Tibial nerve (tissue), 4 donors: Measurements from ENCODE around the gene CRKL. TPM values are rescaled to one million over a fixed set of nuclear protein-coding genes. Genes with fewer than 3 reads are reported as not detected.

ENCODE experiments used
- DNase-seq, 2 donors: peaks; one replicate each; pipeline ENCODE4 v3.0.0-alpha.2; 2019; ENCODE audit warnings: low spot score in 2 of 2
- H3K27ac ChIP-seq, 4 donors: fragments of 200-600 bp; sonication (generic) in 3 of 4; one replicate each; pipeline ENCODE4 v1.5.1; 2017 to 2019; ENCODE audit warnings: mild to moderate bottlenecking in 1 of 4
- H3K27me3 ChIP-seq, 2 donors: fragments of 200-600 bp; sonication (generic) in 1 of 2; one replicate each; pipeline versions ENCODE4 v1.5.1 to v1.6.0; 2017 to 2019
- H3K36me3 ChIP-seq, 3 donors: fragments of 200-600 bp; sonication (generic); one replicate each; pipeline ENCODE4 v1.5.1; 2018 to 2019
- H3K4me1 ChIP-seq, 4 donors: fragments of 200-600 bp; sonication (generic) in 3 of 4; one replicate each; pipeline ENCODE4 v1.5.1; 2017 to 2019
- H3K4me3 ChIP-seq, 4 donors: fragments of 200-600 bp; sonication (generic) in 3 of 4; one replicate each; pipeline ENCODE4 v1.5.1; 2017 to 2019; ENCODE audit warnings: mild to moderate bottlenecking in 1 of 4, moderate library complexity in 1 of 4
- H3K9me3 ChIP-seq, 4 donors: fragments of 200-600 bp; sonication (generic) in 3 of 4; one replicate each; pipeline ENCODE4 v1.5.1; 2017 to 2019
- CTCF ChIP-seq, 5 experiments: fragments of 200-600 bp in 3 of 5; fragments of 450-650 bp in 2 of 5; sonication (generic) in 3 of 5; IDR thresholded peaks; one replicate each; pipeline ENCODE4 v1.5.1; 2016 to 2019; ENCODE audit warnings: antibody characterized with exemption in 5 of 5, mild to moderate bottlenecking in 3 of 5, moderate library complexity in 2 of 5
- EP300 ChIP-seq, 2 donors: sonication (generic); formaldehyde crosslinking; IDR thresholded peaks; one replicate each; pipeline ENCODE4 v1.6.1; 2017; ENCODE audit warnings: antibody characterized with exemption in 2 of 2, mild to moderate bottlenecking in 1 of 2
- POLR2A ChIP-seq, 2 donors: fragments of 450-650 bp; IDR thresholded peaks; one replicate each; pipeline ENCODE4 v1.6.1; 2017; ENCODE audit warnings: antibody characterized with exemption in 2 of 2, mild to moderate bottlenecking in 2 of 2, moderate library complexity in 2 of 2
- WGBS, 2 donors: methylation state at CpG; one replicate each; pipeline ENCODE4 v1.1.5; 2018; 5-methylcytosine and 5-hydroxymethylcytosine counted together
- total RNA-seq, 4 donors: library from RNA; depleted of rRNA; stranded (reverse); fragments of >200 nt; gene quantifications; one replicate each; pipeline ENCODE4 v1.1.0, GENCODE V29; 2016

CRKL gene
- total RNA-seq, 4 donors from 2014 or later = 44.7 to 59.0 (median 51.5) TPM

- no peak for TF ChIP-seq POLR2A (IDR thresholded peaks at IDR 0.05)
- TF ChIP-seq CTCF (IDR thresholded peaks at IDR 0.05) = no peak
- no peak for TF ChIP-seq EP300 (IDR thresholded peaks at IDR 0.05)
- H3K9me3 ChIP-seq = peaks cover 0 to 12% (median 0%) of the 10 kb centered on the region in 4 donors
- H3K27me3 ChIP-seq = no peaks in the 10 kb centered on the region
- peaks cover 0 to 23% (median 12%) of the 10 kb centered on the region in 4 donors for H3K4me1 ChIP-seq
- no peaks in the 10 kb centered on the region for H3K36me3 ChIP-seq
- 83% methylated on average over 22 to 24 of the region's 24 CpGs for whole genome bisulfite sequencing, 2 donors
- no peak overlapping the region for H3K27ac ChIP-seq
- H3K4me3 ChIP-seq = no peak overlapping the region
- no peak for DNase-seq
Measured at GRCh38 chr22:20976291-20976877, 59.2 kb downstream of the CRKL start.

- no peak for TF ChIP-seq POLR2A (IDR thresholded peaks at IDR 0.05)
- no peak for TF ChIP-seq CTCF (IDR thresholded peaks at IDR 0.05)
- no peak for TF ChIP-seq EP300 (IDR thresholded peaks at IDR 0.05)
- WGBS, 2 donors = 80 to 90% methylated on average over 9 to 11 of the region's 11 CpGs
- no peak for DNase-seq
Measured at GRCh38 chr22:20977019-20977418, 59.8 kb downstream of the CRKL start.

GRCh38 chr22:20977516-20978170 is 60.4 kb downstream of the CRKL start:
- Histone ChIP-seq H3K4me3 (no peak overlapping the region), H3K27me3 (no peaks in the 10 kb centered on the region), H3K27ac (no peak overlapping the region), H3K36me3 (no peaks in the 10 kb centered on the region), H3K9me3 (peaks cover 0 to 12% (median 0%) of the 10 kb centered on the region in 4 donors), H3K4me1 (peaks cover 0 to 27% (median 14%) of the 10 kb centered on the region in 4 donors)
- TF ChIP-seq POLR2A (IDR thresholded peaks at IDR 0.05) (no peak), CTCF (IDR thresholded peaks at IDR 0.05) (no peak), EP300 (IDR thresholded peaks at IDR 0.05) (no peak)
- no peak for DNase-seq
- 85 to 94% methylated on average over 15 of the region's 17 CpGs for WGBS, 2 donors

More at GRCh38 chr22:20977019-20977418, 59.8 kb downstream of the CRKL start:
- no peak overlapping the region for H3K4me3 ChIP-seq
- no peak overlapping the region for H3K27ac ChIP-seq
- no peaks in the 10 kb centered on the region for H3K27me3 ChIP-seq
- peaks cover 0 to 12% (median 0%) of the 10 kb centered on the region in 4 donors for H3K9me3 ChIP-seq
- H3K4me1 ChIP-seq = peaks cover 0 to 25% (median 14%) of the 10 kb centered on the region in 4 donors
- H3K36me3 ChIP-seq = no peaks in the 10 kb centered on the region

GRCh38 chr22:20978419-20978818 is 61.2 kb downstream of the CRKL start:
- Histone ChIP-seq H3K4me3 (no peak overlapping the region), H3K4me1 (peaks cover 0 to 34% (median 21%) of the 10 kb centered on the region in 4 donors), H3K36me3 (no peaks in the 10 kb centered on the region), H3K27ac (no peak overlapping the region), H3K9me3 (peaks cover 0 to 12% (median 0%) of the 10 kb centered on the region in 4 donors), H3K27me3 (no peaks in the 10 kb centered on the region)
- no peak for DNase-seq
- WGBS, 2 donors = 81 to 86% methylated on average over 2 of the region's 2 CpGs
- no peak for TF ChIP-seq POLR2A (IDR thresholded peaks at IDR 0.05)
- TF ChIP-seq EP300 (IDR thresholded peaks at IDR 0.05) = no peak
- TF ChIP-seq CTCF (IDR thresholded peaks at IDR 0.05) = no peak

GRCh38 chr22:20979243-20979809 is 62.1 kb downstream of the CRKL start:
- H3K4me1 ChIP-seq = peaks cover 0 to 43% (median 24%) of the 10 kb centered on the region in 4 donors
- WGBS, 2 donors = 9 to 15% methylated on average over 33 to 36 of the region's 39 CpGs
- peak overlapping the region in 3 of 4 donors; percentile 7 to 42 (median 21) for H3K4me3 ChIP-seq
- no peaks in the 10 kb centered on the region for H3K27me3 ChIP-seq
- TF ChIP-seq POLR2A (IDR thresholded peaks at IDR 0.05) (peak in 1 of 2 donors; percentile 35), CTCF (IDR thresholded peaks at IDR 0.05) (no peak), EP300 (IDR thresholded peaks at IDR 0.05) (peak in 1 of 2 donors; percentile 24)
- DNase-seq = no peak
- H3K36me3 ChIP-seq = peaks cover 0 to 6% (median 0%) of the 10 kb centered on the region in 3 donors
- peaks cover 0 to 12% (median 0%) of the 10 kb centered on the region in 4 donors for H3K9me3 ChIP-seq
- H3K27ac ChIP-seq = peak overlapping the region in 2 of 4 donors; percentile 50 to 65
